ENCODE results near the gene CYRIA. TPM values are rescaled to one million over a fixed set of nuclear protein-coding genes. Genes with fewer than 3 reads are reported as not detected.
A peak's percentile ranks its signal among the peaks of the same experiment; 100 is the strongest.

Gene CYRIA
- under 1 TPM; 0.06 to 0.64 TPM for total RNA-seq

GRCh38 chr2:16665748-16666448 is at the start of gene CYRIA:
TSS of gene CYRIA (minus strand) at chr2:16665834. CDS start at chr2:16588119, 77,715 bp downstream.
- H3K27me3 Mint-ChIP-seq = peaks cover 38% of the 10 kb centered on the region
- peaks cover 11% of the 10 kb centered on the region for H3K4me1 Mint-ChIP-seq
- peak within 1 kb of the TSS; percentile 82 for H3K4me3 Mint-ChIP-seq
- no peaks in the 10 kb centered on the region for H3K9me3 Mint-ChIP-seq
- peak within 1 kb of the TSS; percentile 74 for H3K27ac Mint-ChIP-seq
- peaks cover 4% of the 10 kb centered on the region for H3K36me3 Mint-ChIP-seq (ENCODE audit: low read depth)
- peak; percentile 88 for ATAC-seq (replicated peaks)

- Mint-ChIP-seq H3K4me3 (no peak overlapping the region), H3K27ac (no peak overlapping the region), H3K9me3 (peaks cover 4% of the 10 kb centered on the region), H3K27me3 (peaks cover 9% of the 10 kb centered on the region), H3K36me3 (ENCODE audit: low read depth) (no peaks in the 10 kb centered on the region), H3K4me1 (no peaks in the 10 kb centered on the region)
- ATAC-seq (replicated peaks) = no peak
Observed at GRCh38 chr2:16713011-16713423, 47.4 kb upstream of the CYRIA start.

GRCh38 chr2:16709769-16710168 is 44.1 kb upstream of the CYRIA start:
- H3K27ac Mint-ChIP-seq = no peak overlapping the region
- no peak for ATAC-seq (replicated peaks)

GRCh38 chr2:16708173-16708572 is 42.5 kb upstream of the CYRIA start:
- peaks cover 4% of the 10 kb centered on the region for H3K9me3 Mint-ChIP-seq
- ATAC-seq (replicated peaks) = no peak
- H3K36me3 Mint-ChIP-seq (ENCODE audit: low read depth) = no peaks in the 10 kb centered on the region
- peaks cover 14% of the 10 kb centered on the region for H3K27me3 Mint-ChIP-seq
- no peaks in the 10 kb centered on the region for H3K4me1 Mint-ChIP-seq
- H3K4me3 Mint-ChIP-seq = no peak overlapping the region
- no peak overlapping the region for H3K27ac Mint-ChIP-seq

More at GRCh38 chr2:16709769-16710168, 44.1 kb upstream of the CYRIA start:
- Mint-ChIP-seq H3K4me3 (no peak overlapping the region), H3K4me1 (no peaks in the 10 kb centered on the region), H3K9me3 (peaks cover 4% of the 10 kb centered on the region), H3K27me3 (peaks cover 14% of the 10 kb centered on the region), H3K36me3 (ENCODE audit: low read depth) (no peaks in the 10 kb centered on the region)

GRCh38 chr2:16707014-16707623 is 41.5 kb upstream of the CYRIA start:
- Mint-ChIP-seq H3K27ac (no peak overlapping the region), H3K9me3 (peaks cover 4% of the 10 kb centered on the region), H3K4me1 (no peaks in the 10 kb centered on the region), H3K27me3 (peaks cover 14% of the 10 kb centered on the region), H3K4me3 (no peak overlapping the region), H3K36me3 (ENCODE audit: low read depth) (no peaks in the 10 kb centered on the region)
- ATAC-seq (replicated peaks) = no peak

- no peaks in the 10 kb centered on the region for H3K4me1 Mint-ChIP-seq
- H3K9me3 Mint-ChIP-seq = peaks cover 8% of the 10 kb centered on the region
- peaks cover 8% of the 10 kb centered on the region for H3K27me3 Mint-ChIP-seq
- H3K36me3 Mint-ChIP-seq (ENCODE audit: low read depth) = no peaks in the 10 kb centered on the region
- H3K27ac Mint-ChIP-seq = no peak overlapping the region
- no peak overlapping the region for H3K4me3 Mint-ChIP-seq
- ATAC-seq (replicated peaks) = no peak
Observed at GRCh38 chr2:16700551-16701259, 35.1 kb upstream of the CYRIA start.

GRCh38 chr2:16693854-16694253 is 28.2 kb upstream of the CYRIA start:
- H3K4me1 Mint-ChIP-seq = no peaks in the 10 kb centered on the region
- no peak overlapping the region for H3K4me3 Mint-ChIP-seq
- ATAC-seq (replicated peaks) = no peak
- peaks cover 7% of the 10 kb centered on the region for H3K27me3 Mint-ChIP-seq
- no peaks in the 10 kb centered on the region for H3K36me3 Mint-ChIP-seq (ENCODE audit: low read depth)
- H3K27ac Mint-ChIP-seq = no peak overlapping the region
- H3K9me3 Mint-ChIP-seq = peaks cover 8% of the 10 kb centered on the region

- H3K9me3 Mint-ChIP-seq = no peaks in the 10 kb centered on the region
- no peaks in the 10 kb centered on the region for H3K36me3 Mint-ChIP-seq (ENCODE audit: low read depth)
- H3K27ac Mint-ChIP-seq = no peak overlapping the region
- ATAC-seq (replicated peaks) = no peak
- H3K27me3 Mint-ChIP-seq = peaks cover 12% of the 10 kb centered on the region
- H3K4me3 Mint-ChIP-seq = no peak overlapping the region
- H3K4me1 Mint-ChIP-seq = no peaks in the 10 kb centered on the region
Observed at GRCh38 chr2:16691261-16691660, 25.6 kb upstream of the CYRIA start.

- no peak overlapping the region for H3K27ac Mint-ChIP-seq
- no peak overlapping the region for H3K4me3 Mint-ChIP-seq
- no peaks in the 10 kb centered on the region for H3K36me3 Mint-ChIP-seq (ENCODE audit: low read depth)
- H3K4me1 Mint-ChIP-seq = no peaks in the 10 kb centered on the region
- ATAC-seq (replicated peaks) = no peak
- no peaks in the 10 kb centered on the region for H3K9me3 Mint-ChIP-seq
- H3K27me3 Mint-ChIP-seq = peaks cover 14% of the 10 kb centered on the region
Observed at GRCh38 chr2:16687955-16688354, 22.3 kb upstream of the CYRIA start.

- no peak for ATAC-seq (replicated peaks)
- peaks cover 11% of the 10 kb centered on the region for H3K27me3 Mint-ChIP-seq
- H3K9me3 Mint-ChIP-seq = no peaks in the 10 kb centered on the region
- H3K4me1 Mint-ChIP-seq = no peaks in the 10 kb centered on the region
- no peaks in the 10 kb centered on the region for H3K36me3 Mint-ChIP-seq (ENCODE audit: low read depth)
- H3K4me3 Mint-ChIP-seq = no peak overlapping the region
- no peak overlapping the region for H3K27ac Mint-ChIP-seq
Observed at GRCh38 chr2:16687222-16687621, 21.6 kb upstream of the CYRIA start.

- H3K27me3 Mint-ChIP-seq = peaks cover 11% of the 10 kb centered on the region
- H3K4me3 Mint-ChIP-seq = no peak overlapping the region
- ATAC-seq (replicated peaks) = no peak
- H3K9me3 Mint-ChIP-seq = no peaks in the 10 kb centered on the region
- H3K36me3 Mint-ChIP-seq (ENCODE audit: low read depth) = no peaks in the 10 kb centered on the region
- no peaks in the 10 kb centered on the region for H3K4me1 Mint-ChIP-seq
- no peak overlapping the region for H3K27ac Mint-ChIP-seq
Observed at GRCh38 chr2:16686641-16687040, 21.0 kb upstream of the CYRIA start.

- ATAC-seq (replicated peaks) = no peak
- Mint-ChIP-seq H3K36me3 (ENCODE audit: low read depth) (no peaks in the 10 kb centered on the region), H3K9me3 (no peaks in the 10 kb centered on the region), H3K4me1 (no peaks in the 10 kb centered on the region), H3K4me3 (no peak overlapping the region), H3K27me3 (peaks cover 11% of the 10 kb centered on the region), H3K27ac (no peak overlapping the region)
Observed at GRCh38 chr2:16685340-16685715, 19.7 kb upstream of the CYRIA start.

GRCh38 chr2:16684676-16685339 is 19.2 kb upstream of the CYRIA start:
- H3K27ac Mint-ChIP-seq = no peak overlapping the region
- H3K9me3 Mint-ChIP-seq = no peaks in the 10 kb centered on the region
- peaks cover 11% of the 10 kb centered on the region for H3K27me3 Mint-ChIP-seq
- no peak overlapping the region for H3K4me3 Mint-ChIP-seq
- no peaks in the 10 kb centered on the region for H3K36me3 Mint-ChIP-seq (ENCODE audit: low read depth)
- no peaks in the 10 kb centered on the region for H3K4me1 Mint-ChIP-seq
- ATAC-seq (replicated peaks) = no peak

- Mint-ChIP-seq H3K4me1 (no peaks in the 10 kb centered on the region), H3K4me3 (no peak overlapping the region), H3K9me3 (no peaks in the 10 kb centered on the region), H3K36me3 (ENCODE audit: low read depth) (no peaks in the 10 kb centered on the region), H3K27me3 (peaks cover 11% of the 10 kb centered on the region), H3K27ac (no peak overlapping the region)
- no peak for ATAC-seq (replicated peaks)
Observed at GRCh38 chr2:16683576-16683975, 17.9 kb upstream of the CYRIA start.
